Neural cell (in vitro differentiated cells): ENCODE results near the gene NBPF6.
"Not testable (repeated sequence)": the region's sequence is repeated elsewhere in the genome, so short reads cannot be mapped to it uniquely, and the experiment has no call there.

Experiments used
- CTCF ChIP-seq: fragments of 450-650 bp; IDR thresholded peaks from 2 replicates; pipeline ENCODE4 v1.5.1; 2014; ENCODE audit warnings: antibody characterized with exemption, mild to moderate bottlenecking, moderate library complexity; ENCODE audit not compliant: poor library complexity, severe bottlenecking
- POLR2AphosphoS5 ChIP-seq: IDR thresholded peaks from 2 replicates; pipeline ENCODE4 v1.6.1; 2012
- RAD21 ChIP-seq: fragments of 450-650 bp; conservative IDR thresholded peaks from 2 replicates; pipeline ENCODE4 v1.6.1; 2014; ENCODE audit warnings: antibody characterized with exemption, mild to moderate bottlenecking, moderate library complexity
- SMC3 ChIP-seq: fragments of 450-650 bp; conservative IDR thresholded peaks from 2 replicates; pipeline ENCODE4 v1.6.1; 2014; ENCODE audit warnings: antibody characterized with exemption, mild to moderate bottlenecking, moderate library complexity; ENCODE audit not compliant: poor library complexity

- not testable (repeated sequence) for TF ChIP-seq POLR2AphosphoS5, RAD21, CTCF, SMC3
These were observed 18.1 kb upstream of the NBPF6 start for GRCh38 chr1:108432002-108432401.
